Kidney (tissue), 14 donors: Measurements from ENCODE around the gene FMC1. TPM values are rescaled to one million over a fixed set of nuclear protein-coding genes. Genes with fewer than 3 reads are reported as not detected.
"Not testable (repeated sequence)": the region's sequence is repeated elsewhere in the genome, so short reads cannot be mapped to it uniquely, and the experiment has no call there.

ENCODE experiments used
- DNase-seq, 5 donors: peaks; one replicate each; pipeline ENCODE4 v3.0.0-alpha.2; 2013 to 2020
- FAIRE-seq: peaks from 2 replicates; lab custom pipeline; 2012; peaks lifted over from hg19 to GRCh38; lab: Jason Lieb, UNC
- H3K27ac ChIP-seq, 2 donors: one replicate each; pipeline ENCODE4 v1.7.0; 2013; ENCODE audit warnings: low read depth in 2 of 2, low read length in 2 of 2, inconsistent platforms in 1 of 2
- H3K27me3 ChIP-seq: one replicate; pipeline ENCODE4 v1.7.1; 2013; ENCODE audit warnings: low read length, inconsistent platforms; ENCODE audit not compliant: control insufficient read depth, insufficient read depth
- H3K36me3 ChIP-seq, 3 donors: one replicate each; pipeline versions ENCODE4 v1.7.0 to v1.7.1; 2013; ENCODE audit warnings: low read length in 3 of 3, control low read depth in 1 of 3, inconsistent platforms in 1 of 3; ENCODE audit not compliant: insufficient read depth in 3 of 3, control insufficient read depth in 2 of 3
- H3K4me1 ChIP-seq, 3 donors: one replicate each; pipeline versions ENCODE4 v1.7.0 to v1.7.1; 2013; ENCODE audit warnings: low read length in 3 of 3, inconsistent platforms in 1 of 3, low read depth in 1 of 3; ENCODE audit not compliant: control insufficient read depth in 2 of 3, insufficient read depth in 2 of 3
- H3K4me3 ChIP-seq, 3 donors: one replicate each; pipeline versions ENCODE4 v1.7.0 to v1.8.1; 2013; ENCODE audit warnings: low read length in 3 of 3, control low read depth in 1 of 3, inconsistent platforms in 1 of 3
- H3K9ac ChIP-seq, 3 donors: one replicate each; pipeline versions ENCODE4 v1.7.0 to v1.7.1; 2013; ENCODE audit warnings: low read length in 3 of 3, control low read depth in 1 of 3, inconsistent platforms in 1 of 3
- H3K9me3 ChIP-seq, 3 donors: one replicate each; pipeline versions ENCODE4 v1.7.0 to v1.7.1; 2013; ENCODE audit warnings: low read length in 3 of 3, control low read depth in 1 of 3, inconsistent platforms in 1 of 3; ENCODE audit not compliant: control insufficient read depth in 2 of 3, insufficient read depth in 1 of 3
- CTCF ChIP-seq: IDR thresholded peaks from 3 replicates; pipeline ENCODE4 v1.5.1; 2012; ENCODE audit warnings: mild to moderate bottlenecking, moderate library complexity, borderline replicate concordance; ENCODE audit not compliant: insufficient read depth; ENCODE audit errors: extremely low read depth
- intact Hi-C: fragments of 100-400 bp; cut with DNase I; formaldehyde crosslinking; loops from one replicate; pipeline ENCODE4 v1.11.1; 2022
- polyA plus RNA-seq: library from polyadenylated mRNA; stranded (reverse); fragments of 350-450 nt; fragmentation: Illumina TruSeq; extraction: RNeasy Lipid Tissue Mini Kit (QIAGEN cat#74804); gene quantifications from one replicate; pipeline ENCODE4 v1.2.3, GENCODE V29; 2014; ENCODE audit warnings: low read depth, low replicate concordance; ENCODE audit not compliant: insufficient read depth
- total RNA-seq: library from RNA; stranded (reverse); fragmentation: NEBNext Ultra II Directional; extraction: Animal tissue kit (Norgen Biotek cat#: 25700); gene quantifications from one replicate; pipeline ENCODE4 v1.2.1, GENCODE V29; 2021
- donor health status: control.
- donor health status: control.
- donor health status: control.
- donor health status: control.
- donor health status: control.
- donor health status: DM: yes; HTN: yes; CAD: no.
- donor health status: Normal renal cell carcinoma (clear cell type).

FMC1 gene
- total and polyA plus RNA-seq, 2 donors from 2014 or later: 23.0 to 109 TPM

- Histone ChIP-seq H3K4me1 (no peaks in the 10 kb centered on the region), H3K27me3 (no peaks in the 10 kb centered on the region), H3K9ac (no peak overlapping the region), H3K27ac (no peak overlapping the region), H3K36me3 (no peaks in the 10 kb centered on the region), H3K4me3 (no peak overlapping the region), H3K9me3 (no peaks in the 10 kb centered on the region)
- FAIRE-seq (no peak), DNase-seq (no peak)
- intact Hi-C loops: no loop called here
- no peak for TF ChIP-seq CTCF
These were observed 23.1 kb upstream of the FMC1 start for GRCh38 chr7:139317939-139318505.

- H3K9me3 ChIP-seq: no peaks in the 10 kb centered on the region
- no peaks in the 10 kb centered on the region for H3K36me3 ChIP-seq
- H3K4me3 ChIP-seq: no peak overlapping the region
- no peak overlapping the region for H3K27ac ChIP-seq
- TF ChIP-seq CTCF: peak; percentile 34
- no peaks in the 10 kb centered on the region for H3K27me3 ChIP-seq
- DNase-seq: peak in 2 of 5 donors; percentile 24 to 29
- H3K4me1 ChIP-seq: no peaks in the 10 kb centered on the region
- no peak overlapping the region for H3K9ac ChIP-seq
- intact Hi-C loops: no loop called here
- FAIRE-seq: no peak
These were observed 19.9 kb upstream of the FMC1 start for GRCh38 chr7:139321071-139321745.

GRCh38 chr7:139324709-139325108 lies 16.4 kb upstream of the FMC1 start:
- FAIRE-seq, intact Hi-C loops, H3K4me3 ChIP-seq, H3K9ac ChIP-seq, H3K9me3 ChIP-seq, DNase-seq, H3K4me1 ChIP-seq, H3K27ac ChIP-seq, H3K36me3 ChIP-seq, H3K27me3 ChIP-seq: not testable (repeated sequence)

- no peaks in the 10 kb centered on the region for H3K4me1 ChIP-seq
- H3K27me3 ChIP-seq: no peaks in the 10 kb centered on the region
- no peaks in the 10 kb centered on the region for H3K9me3 ChIP-seq
- TF ChIP-seq CTCF: no peak
- DNase-seq (no peak), FAIRE-seq (no peak)
- H3K9ac ChIP-seq: no peak overlapping the region
- H3K27ac ChIP-seq: no peak overlapping the region
- H3K36me3 ChIP-seq: no peaks in the 10 kb centered on the region
- H3K4me3 ChIP-seq: no peak overlapping the region
- intact Hi-C loops: no loop called here
These were observed 12.8 kb upstream of the FMC1 start for GRCh38 chr7:139328375-139328774.
